Naive thymus-derived CD4-positive, alpha-beta T cell (primary cell): Measurements from ENCODE around the gene TIMELESS. TPM values are rescaled to one million over a fixed set of nuclear protein-coding genes. Genes with fewer than 3 reads are reported as not detected.
A peak's percentile ranks its signal among the peaks of the same experiment; 100 is the strongest.
"Not testable (repeated sequence)": the region's sequence is repeated elsewhere in the genome, so short reads cannot be mapped to it uniquely, and the experiment has no call there.

ENCODE experiments used
- ATAC-seq: fragments of 150-1000 bp; cut with Tn5 transposase; 2 replicates; pipeline ENCODE4 v1.10.0; 2021; ENCODE audit warnings: mild to moderate bottlenecking, moderate library complexity
- CTCF ChIA-PET: fragments of 350-600 bp; sonication (Branson Sonifier 250); formaldehyde crosslinking; loops from one replicate; lab custom pipeline; 2021; ENCODE audit warnings: antibody characterized with exemption; lab: Charles Lee
- POLR2A ChIA-PET: fragments of 350-600 bp; sonication (Branson Sonifier 250); formaldehyde crosslinking; loops from one replicate; lab custom pipeline; 2021; ENCODE audit warnings: antibody characterized with exemption, inconsistent platforms; lab: Charles Lee
- DNase-seq, 9 donors: peaks; one replicate each; pipeline versions ENCODE4 v3.0.0 to v3.0.0-alpha.2; 2020 to 2022; ENCODE audit warnings: mixed read lengths in 1 of 9
- H3K27ac ChIP-seq: one replicate; pipeline ENCODE4 v1.7.0; 2013; ENCODE audit warnings: mild to moderate bottlenecking, low read depth, low read length, moderate library complexity
- H3K27me3 ChIP-seq, 2 donors: one replicate each; pipeline ENCODE4 v1.7.0; 2013; ENCODE audit warnings: low read length in 2 of 2, mild to moderate bottlenecking in 2 of 2, moderate library complexity in 2 of 2; ENCODE audit not compliant: control insufficient read depth in 2 of 2, insufficient read depth in 2 of 2
- H3K36me3 ChIP-seq, 3 experiments: 1 replicate in 2 of 3; 2 replicates in 1 of 3; pipeline ENCODE4 v1.7.0; 2013; ENCODE audit warnings: low read length in 3 of 3, mild to moderate bottlenecking in 3 of 3, moderate library complexity in 1 of 3; ENCODE audit not compliant: insufficient read depth in 3 of 3, control insufficient read depth in 2 of 3
- H3K4me1 ChIP-seq, 2 donors: one replicate each; pipeline ENCODE4 v1.7.0; 2013; ENCODE audit warnings: low read length in 2 of 2, mild to moderate bottlenecking in 2 of 2, moderate library complexity in 1 of 2; ENCODE audit not compliant: control insufficient read depth in 2 of 2, insufficient read depth in 2 of 2
- H3K4me3 ChIP-seq: 2 replicates; pipeline ENCODE4 v1.7.0; 2013; ENCODE audit warnings: mild to moderate bottlenecking, low read length
- H3K9me3 ChIP-seq, 3 experiments: 1 replicate in 2 of 3; 2 replicates in 1 of 3; pipeline ENCODE4 v1.7.0; 2013; ENCODE audit warnings: low read length in 3 of 3; ENCODE audit not compliant: control insufficient read depth in 2 of 3
- H3K27ac Mint-ChIP-seq, 9 donors: one replicate each; pipeline ENCODE4 v1.8.0; 2020 to 2022; ENCODE audit warnings: mixed read lengths in 9 of 9, mild to moderate bottlenecking in 8 of 9, moderate library complexity in 5 of 9, inconsistent platforms in 2 of 9
- H3K27me3 Mint-ChIP-seq, 5 donors: one replicate each; pipeline ENCODE4 v1.8.0; 2021 to 2022; ENCODE audit warnings: mixed read lengths in 5 of 5, mild to moderate bottlenecking in 1 of 5
- H3K36me3 Mint-ChIP-seq, 5 donors: one replicate each; pipeline ENCODE4 v1.8.0; 2020 to 2022; ENCODE audit warnings: mixed read lengths in 5 of 5, mild to moderate bottlenecking in 3 of 5, inconsistent platforms in 1 of 5
- H3K4me1 Mint-ChIP-seq, 7 donors: one replicate each; pipeline ENCODE4 v1.8.0; 2020 to 2022; ENCODE audit warnings: mixed read lengths in 7 of 7, mild to moderate bottlenecking in 3 of 7, inconsistent platforms in 1 of 7
- H3K4me3 Mint-ChIP-seq, 10 donors: one replicate each; pipeline ENCODE4 v1.8.0; 2020 to 2022; ENCODE audit warnings: mild to moderate bottlenecking in 10 of 10, mixed read lengths in 10 of 10, moderate library complexity in 6 of 10, inconsistent platforms in 2 of 10
- H3K9me3 Mint-ChIP-seq, 11 donors: one replicate each; pipeline ENCODE4 v1.8.0; 2020 to 2022; ENCODE audit warnings: mixed read lengths in 11 of 11, mild to moderate bottlenecking in 4 of 11, inconsistent platforms in 1 of 11, moderate library complexity in 1 of 11
- intact Hi-C, 2 donors: fragments of 100-400 bp; cut with micrococcal nuclease; formaldehyde crosslinking; loops; one replicate each; pipeline ENCODE4 v1.15.1; 2023
- polyA plus RNA-seq, 2 donors: library from polyadenylated mRNA; unstranded; fragments of 300-500 nt; fragmentation: Illumina TruSeq; gene quantifications; one replicate each; pipeline ENCODE4 v1.2.3, GENCODE V29; 2021
- total RNA-seq, 6 experiments: library from RNA in 5 of 6; stranded (reverse) in 5 of 6; gene quantifications; 1 replicate in 5 of 6; 2 replicates in 1 of 6; pipeline ENCODE4 v1.2.3 and lab custom pipeline; 2021 to 2026

Gene TIMELESS
- total and polyA plus RNA-seq, 7 experiments from 2014 or later: 2.7 to 42.3 (median 4.6) TPM

DNA sequence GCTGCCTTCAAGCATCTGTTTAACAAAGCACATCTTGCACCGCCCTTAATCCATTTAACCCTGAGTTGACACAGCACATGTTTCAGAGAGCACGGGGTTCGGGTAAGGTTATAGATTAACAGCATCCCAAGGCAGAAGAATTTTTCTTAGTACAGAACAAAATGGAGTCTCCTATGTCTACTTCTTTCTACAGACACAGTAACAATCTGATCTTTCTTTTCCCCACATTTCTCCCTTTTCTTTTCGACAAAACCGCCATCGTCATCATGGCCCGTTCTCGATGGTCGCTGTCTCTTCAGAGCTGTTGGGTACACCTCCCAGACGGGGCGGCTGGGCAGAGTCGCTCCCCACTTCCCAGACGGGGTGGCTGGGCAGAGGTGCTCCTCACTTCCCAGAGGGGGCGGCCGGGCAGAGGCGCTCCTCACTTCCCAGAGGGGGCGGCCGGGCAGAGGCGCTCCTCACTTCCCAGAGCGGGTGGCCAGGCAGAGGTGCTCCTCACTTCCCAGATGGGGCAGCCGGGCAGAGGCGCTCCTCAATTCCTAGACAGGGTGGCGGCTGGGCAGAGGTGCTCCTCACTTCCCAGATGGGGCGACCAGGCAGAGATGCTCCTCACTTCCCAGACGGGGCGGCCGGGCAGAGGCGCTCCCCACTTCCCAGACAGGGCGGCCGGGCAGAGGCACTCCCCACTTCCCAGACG is 44.3 kb upstream of the TIMELESS start:
- H3K27me3 ChIP-seq, H3K27ac ChIP-seq, H3K4me1 ChIP-seq, intact Hi-C loops, H3K4me3 Mint-ChIP-seq, ATAC-seq, H3K27ac Mint-ChIP-seq, H3K9me3 Mint-ChIP-seq, H3K36me3 ChIP-seq, H3K4me3 ChIP-seq, H3K9me3 ChIP-seq, DNase-seq, CTCF ChIA-PET, H3K36me3 Mint-ChIP-seq, POLR2A ChIA-PET: not testable (repeated sequence)
- Mint-ChIP-seq H3K4me1 (peaks cover under 1 to 10% (median 2%) of the 10 kb centered on the region in 7 donors), H3K27me3 (peaks cover 0 to 37% (median 18%) of the 10 kb centered on the region in 5 donors)

DNA sequence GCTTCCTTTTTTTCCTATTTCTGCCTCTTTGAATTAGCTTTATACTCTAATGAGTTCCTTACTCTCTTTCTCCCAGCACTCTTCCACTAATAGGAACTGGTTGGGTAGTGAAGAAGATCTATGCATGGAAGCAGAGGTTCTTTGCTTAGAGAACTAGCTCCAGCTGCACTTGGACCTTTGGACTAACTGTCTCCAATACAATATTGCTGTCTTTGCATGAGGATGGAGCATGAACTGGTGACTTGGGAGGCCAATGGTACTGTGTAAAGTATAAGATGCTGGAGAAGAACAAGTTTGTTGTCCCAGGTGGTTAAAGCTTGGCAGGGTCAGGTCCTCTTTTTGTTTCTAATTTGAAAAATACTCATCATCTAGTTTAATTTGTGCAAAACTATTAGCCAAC is 41.1 kb upstream of the TIMELESS start:
- Mint-ChIP-seq H3K4me3 (peak overlapping the region in 1 of 10 donors; percentile 21), H3K9me3 (peaks cover 0 to 3% (median 0%) of the 10 kb centered on the region in 11 donors), H3K27me3 (peaks cover 0 to 61% (median 20%) of the 10 kb centered on the region in 5 donors), H3K4me1 (peaks cover 12 to 21% (median 16%) of the 10 kb centered on the region in 7 donors), H3K27ac (no peak overlapping the region), H3K36me3 (peaks cover 0 to 3% (median 0%) of the 10 kb centered on the region in 5 donors)
- no peak for DNase-seq
- H3K4me1 ChIP-seq: peaks cover 0 to 6% of the 10 kb centered on the region in 2 donors
- H3K36me3 ChIP-seq: no peaks in the 10 kb centered on the region
- CTCF ChIA-PET: interaction anchor here (0.9 to 1.4 kb wide), 3 partner anchors 12 to 104 kb away, joined by 3 to 4 read pairs (median 3); no protein-coding TSS in a partner anchor
- H3K27ac ChIP-seq: no peak overlapping the region
- POLR2A ChIA-PET: interaction anchor here (1.6 kb wide), 1 partner anchor 22 kb away, joined by 5 read pairs; the partner anchor contains the start of gene SPRYD4
- peaks cover 0 to 6% of the 10 kb centered on the region in 2 donors for H3K27me3 ChIP-seq
- no peaks in the 10 kb centered on the region for H3K9me3 ChIP-seq
- no peak for ATAC-seq
- H3K4me3 ChIP-seq: no peak overlapping the region
- intact Hi-C loops: no loop called here

DNA sequence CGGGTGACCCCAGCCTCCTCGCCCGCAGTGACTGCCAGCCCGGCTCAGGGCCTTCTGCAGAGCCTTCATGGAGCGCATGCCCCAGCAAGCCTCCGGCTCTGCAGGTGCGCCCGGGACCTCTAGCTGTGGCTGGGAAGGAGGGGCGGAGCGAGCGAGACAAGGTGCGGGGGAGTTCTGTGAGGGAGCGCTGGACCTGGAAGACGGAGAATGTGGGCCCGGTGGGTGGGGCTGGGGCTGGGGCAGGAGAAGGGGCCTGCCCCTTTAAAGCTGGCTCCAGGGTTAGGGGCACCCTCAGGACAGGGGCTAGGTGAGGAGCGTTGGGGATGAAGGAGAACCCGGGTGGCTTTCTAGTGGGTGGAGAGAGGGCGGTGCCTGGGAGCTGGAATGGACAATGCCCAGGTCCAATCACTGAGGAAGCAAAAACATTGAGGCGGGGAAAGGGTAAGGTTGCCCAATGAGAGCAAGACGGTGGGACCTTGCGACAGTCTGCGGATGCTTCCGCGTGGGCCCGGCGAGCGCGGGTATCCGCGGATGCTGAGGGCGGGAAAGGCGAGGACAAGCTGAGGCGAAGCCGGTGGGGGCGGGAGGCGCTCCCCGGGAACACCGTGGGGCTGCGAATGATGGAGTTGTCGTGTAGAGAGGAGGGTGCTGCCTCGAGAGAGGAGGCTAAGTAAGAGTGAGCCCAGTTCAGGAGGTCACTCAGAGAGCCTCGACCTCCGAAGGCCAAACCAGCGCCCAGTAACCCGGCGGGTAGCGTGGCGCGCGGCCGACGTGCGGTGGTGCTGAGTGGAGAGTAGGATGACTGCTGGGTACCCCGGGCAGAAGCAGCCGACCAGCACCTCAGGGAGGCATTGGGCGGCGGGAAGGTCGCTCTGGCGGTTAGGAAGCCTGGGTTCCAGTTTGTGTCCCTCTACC is 39.1 kb upstream of the TIMELESS start, which contains the start of gene GLS2:
TSS of gene GLS2 (minus strand) at position 121 of the 915 bp plus-strand sequence. CDS start at position 78, 43 bp downstream.
- peaks cover 0 to 6% of the 10 kb centered on the region in 2 donors for H3K27me3 ChIP-seq
- Mint-ChIP-seq H3K27ac (peak within 1 kb of the TSS; percentile 59 to 91 (median 78)), H3K4me3 (peak within 1 kb of the TSS; percentile 84 to 97 (median 92)), H3K4me1 (peaks cover 12 to 21% (median 16%) of the 10 kb centered on the region in 7 donors), H3K36me3 (peaks cover 0 to 3% (median 0%) of the 10 kb centered on the region in 5 donors), H3K27me3 (peaks cover 0 to 60% (median 20%) of the 10 kb centered on the region in 5 donors), H3K9me3 (peaks cover 0 to 3% (median 0%) of the 10 kb centered on the region in 11 donors)
- no peaks in the 10 kb centered on the region for H3K36me3 ChIP-seq
- intact Hi-C loops: loop anchor here (1.0 to 2.0 kb wide), 2 partner anchors 19 to 20 kb away; partner anchors contain the start of gene SPRYD4 (in 2 of the 2)
- H3K27ac ChIP-seq: peak within 1 kb of the TSS; percentile 49
- DNase-seq: peak; percentile 42 to 82 (median 74)
- ChIA-PET POLR2A (interaction anchor here (0.6 to 1.5 kb wide), 5 partner anchors 16 to 149 kb away, joined by 3 to 7 read pairs (median 3); partner anchors contain the start of genes SPRYD4 and TIMELESS), CTCF (interaction anchor here (0.8 to 1.2 kb wide), 2 partner anchors 11 to 82 kb away, joined by 3 read pairs; no protein-coding TSS in a partner anchor)
- H3K4me3 ChIP-seq: peak within 1 kb of the TSS; percentile 81
- peaks cover 0 to 6% of the 10 kb centered on the region in 2 donors for H3K4me1 ChIP-seq
- peak; percentile 99 for ATAC-seq
- H3K9me3 ChIP-seq: no peaks in the 10 kb centered on the region

DNA sequence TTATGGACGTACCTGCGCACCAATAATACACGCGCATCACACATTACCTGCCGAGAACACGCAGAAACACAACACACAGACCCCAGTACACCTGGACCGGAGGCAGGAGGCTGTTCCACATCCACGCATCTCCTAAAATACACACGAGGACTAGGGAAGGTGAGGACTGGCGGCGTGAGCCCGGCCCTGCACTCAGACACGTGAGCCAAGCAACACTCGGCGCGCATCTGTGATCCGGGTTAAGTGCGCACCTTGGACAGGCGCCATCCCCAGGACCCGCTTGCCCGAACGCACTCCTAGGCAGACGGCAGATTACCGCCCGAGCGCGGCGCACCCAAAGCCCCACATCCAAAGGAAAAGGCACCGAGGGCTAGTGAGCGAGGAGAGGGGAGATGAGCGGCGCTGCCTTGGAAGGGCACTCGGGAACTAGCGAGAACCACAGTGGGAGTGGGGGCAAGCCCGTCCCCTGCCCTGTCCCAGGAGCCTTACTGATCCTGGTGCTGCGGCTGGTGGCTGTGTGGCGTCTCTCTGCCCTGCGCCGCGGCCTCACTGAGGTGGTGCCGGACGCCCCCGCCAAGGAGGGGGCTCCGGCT is 38.3 kb upstream of the TIMELESS start:
- H3K36me3 ChIP-seq: no peaks in the 10 kb centered on the region
- intact Hi-C loops: loop anchor here (1.0 to 2.0 kb wide), 2 partner anchors 19 kb away; partner anchors contain the start of gene SPRYD4 (in 2 of the 2)
- POLR2A ChIA-PET: interaction anchor here (1.5 kb wide), 1 partner anchor 15 kb away, joined by 7 read pairs; no protein-coding TSS in a partner anchor
- peaks cover 0 to 6% of the 10 kb centered on the region in 2 donors for H3K4me1 ChIP-seq
- peak in 6 of 9 donors; percentile 11 to 35 (median 24) for DNase-seq
- peak overlapping the region; percentile 84 to 97 (median 92) for H3K4me3 Mint-ChIP-seq
- CTCF ChIA-PET: interaction anchor here (0.8 kb wide), 1 partner anchor 10 kb away, joined by 3 read pairs; no protein-coding TSS in a partner anchor
- peaks cover 0 to 58% (median 17%) of the 10 kb centered on the region in 5 donors for H3K27me3 Mint-ChIP-seq
- H3K9me3 ChIP-seq: no peaks in the 10 kb centered on the region
- peaks cover 12 to 21% (median 16%) of the 10 kb centered on the region in 7 donors for H3K4me1 Mint-ChIP-seq
- ATAC-seq: peak; percentile 41
- peaks cover 0 to 3% (median 0%) of the 10 kb centered on the region in 5 donors for H3K36me3 Mint-ChIP-seq
- peaks cover 0 to 6% of the 10 kb centered on the region in 2 donors for H3K27me3 ChIP-seq
- H3K4me3 ChIP-seq: peak overlapping the region; percentile 81
- H3K27ac Mint-ChIP-seq: peak overlapping the region in 8 of 9 donors; percentile 59 to 88 (median 75)
- peak overlapping the region; percentile 49 for H3K27ac ChIP-seq
- peaks cover 0 to 3% (median 0%) of the 10 kb centered on the region in 11 donors for H3K9me3 Mint-ChIP-seq

DNA sequence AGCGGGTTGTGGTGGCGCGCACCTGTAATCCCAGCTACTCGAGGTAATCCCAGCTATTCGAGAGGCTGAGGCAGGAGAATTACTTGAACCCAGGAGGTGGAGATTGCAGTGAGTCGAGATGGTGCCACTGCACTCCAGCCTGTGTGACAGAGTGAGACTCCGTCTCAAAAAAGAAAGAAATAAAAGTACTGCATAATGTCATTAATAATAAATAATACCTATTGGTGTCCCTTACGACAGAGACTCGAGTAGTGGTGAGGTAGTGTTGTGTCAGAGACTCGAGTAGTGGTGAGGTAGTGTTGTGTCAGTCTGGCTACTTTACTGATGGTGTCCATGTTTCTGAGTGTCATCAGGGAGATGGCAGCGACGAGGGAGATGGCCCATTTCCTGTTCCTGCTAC is 37.5 kb upstream of the TIMELESS start:
- ChIA-PET CTCF (interaction anchor here (0.9 kb wide), 1 partner anchor 109 kb away, joined by 3 read pairs; no protein-coding TSS in a partner anchor), POLR2A (no interaction called here)
- Histone ChIP-seq H3K36me3 (no peaks in the 10 kb centered on the region), H3K27ac (no peak overlapping the region), H3K27me3 (peaks cover 0 to 6% of the 10 kb centered on the region in 2 donors), H3K4me1 (peaks cover 0 to 6% of the 10 kb centered on the region in 2 donors), H3K9me3 (no peaks in the 10 kb centered on the region), H3K4me3 (no peak overlapping the region)
- H3K27ac Mint-ChIP-seq: peak overlapping the region in 1 of 9 donors; percentile 70
- DNase-seq (no peak), ATAC-seq (no peak)
- peak overlapping the region in 9 of 10 donors; percentile 36 to 97 (median 90) for H3K4me3 Mint-ChIP-seq
- peaks cover 0 to 3% (median 0%) of the 10 kb centered on the region in 5 donors for H3K36me3 Mint-ChIP-seq
- peaks cover 12 to 21% (median 16%) of the 10 kb centered on the region in 7 donors for H3K4me1 Mint-ChIP-seq
- peaks cover 0 to 3% (median 0%) of the 10 kb centered on the region in 11 donors for H3K9me3 Mint-ChIP-seq
- intact Hi-C loops: no loop called here
- peaks cover 0 to 55% (median 15%) of the 10 kb centered on the region in 5 donors for H3K27me3 Mint-ChIP-seq
